HG03175 (cell line): ENCODE data around the gene SPAG16.
"Not testable (repeated sequence)": the region's sequence is repeated elsewhere in the genome, so short reads cannot be mapped to it uniquely, and the experiment has no call there.

Experiments
- ATAC-seq: cut with Tn5 transposase; IDR thresholded peaks from one replicate; pipeline ENCODE4 v1.9.1; 2021; ENCODE audit warnings: mild to moderate bottlenecking, moderate library complexity; ENCODE audit not compliant: unreplicated experiment

Gene SPAG16

DNA sequence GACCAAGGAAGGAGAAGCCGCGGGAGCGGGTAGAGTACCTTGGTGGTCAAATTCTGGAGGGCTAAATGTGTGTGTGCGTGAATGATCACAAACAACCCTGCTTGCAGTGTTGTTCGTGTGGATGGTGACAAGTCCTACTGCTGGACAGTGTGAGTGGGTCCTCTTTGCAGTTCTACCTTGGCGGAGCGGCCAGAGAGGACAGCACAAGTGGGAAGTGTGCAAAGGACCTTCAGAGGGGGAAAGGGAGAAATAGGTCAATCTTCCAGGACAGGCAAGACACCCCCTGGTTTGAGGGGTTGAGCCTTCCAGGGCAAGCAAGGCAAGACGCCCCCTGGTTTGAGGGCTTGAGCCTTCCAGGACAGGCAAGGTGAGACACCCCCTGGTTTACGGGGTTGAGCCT is 122.8 kb downstream of the SPAG16 start:
- not testable (repeated sequence) for ATAC-seq

DNA sequence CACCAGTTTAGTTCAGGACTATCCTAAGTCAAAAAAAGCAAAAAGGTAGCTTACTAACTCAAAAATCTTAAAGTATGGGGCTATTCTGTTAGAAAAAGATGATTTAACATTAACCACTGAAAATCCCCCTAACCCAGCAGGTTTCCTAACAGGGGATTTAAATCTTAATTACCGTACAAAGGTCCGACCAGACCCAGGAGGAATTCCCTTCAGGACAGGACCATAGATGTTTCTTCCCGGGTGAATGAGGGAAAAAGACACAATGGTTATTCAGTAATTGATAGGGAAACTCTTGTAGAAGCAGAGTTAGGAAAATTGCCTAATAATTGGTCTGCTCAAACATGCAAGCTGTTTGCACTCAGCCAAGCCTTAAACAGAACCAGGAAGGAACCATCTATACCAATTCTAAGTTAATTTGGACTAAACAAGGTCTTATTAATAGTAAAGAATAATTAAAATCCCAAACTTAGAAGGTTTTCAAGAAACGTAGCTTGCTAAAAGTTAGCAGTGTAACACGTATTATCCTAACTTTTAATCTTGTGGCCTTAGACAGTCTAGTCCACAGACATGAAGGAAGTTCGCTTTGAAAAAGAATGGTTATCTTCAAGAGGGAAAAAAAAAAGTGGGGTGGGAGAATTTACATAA is 124.3 kb downstream of the SPAG16 start:
- ATAC-seq = not testable (repeated sequence)

DNA sequence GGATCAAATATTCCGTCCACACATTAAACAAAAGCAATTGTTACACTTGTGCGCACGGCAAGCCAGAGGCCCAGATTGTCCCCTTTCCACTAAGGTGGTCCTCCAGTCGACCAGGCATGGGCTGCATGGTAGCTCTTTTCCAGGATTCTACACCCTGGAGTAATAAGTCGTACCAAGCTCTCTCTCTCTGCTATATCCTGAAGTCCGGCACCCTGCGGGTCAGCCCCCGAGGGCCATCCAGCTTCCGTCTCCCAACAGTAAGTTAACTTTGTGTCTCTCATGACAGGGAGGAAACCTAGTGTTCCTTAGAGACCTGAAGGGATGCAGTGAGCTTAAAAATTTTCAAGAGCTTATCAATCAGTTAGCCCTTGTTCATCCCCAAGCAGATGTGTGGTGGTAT is 126.4 kb downstream of the SPAG16 start:
- not testable (repeated sequence) for ATAC-seq

DNA sequence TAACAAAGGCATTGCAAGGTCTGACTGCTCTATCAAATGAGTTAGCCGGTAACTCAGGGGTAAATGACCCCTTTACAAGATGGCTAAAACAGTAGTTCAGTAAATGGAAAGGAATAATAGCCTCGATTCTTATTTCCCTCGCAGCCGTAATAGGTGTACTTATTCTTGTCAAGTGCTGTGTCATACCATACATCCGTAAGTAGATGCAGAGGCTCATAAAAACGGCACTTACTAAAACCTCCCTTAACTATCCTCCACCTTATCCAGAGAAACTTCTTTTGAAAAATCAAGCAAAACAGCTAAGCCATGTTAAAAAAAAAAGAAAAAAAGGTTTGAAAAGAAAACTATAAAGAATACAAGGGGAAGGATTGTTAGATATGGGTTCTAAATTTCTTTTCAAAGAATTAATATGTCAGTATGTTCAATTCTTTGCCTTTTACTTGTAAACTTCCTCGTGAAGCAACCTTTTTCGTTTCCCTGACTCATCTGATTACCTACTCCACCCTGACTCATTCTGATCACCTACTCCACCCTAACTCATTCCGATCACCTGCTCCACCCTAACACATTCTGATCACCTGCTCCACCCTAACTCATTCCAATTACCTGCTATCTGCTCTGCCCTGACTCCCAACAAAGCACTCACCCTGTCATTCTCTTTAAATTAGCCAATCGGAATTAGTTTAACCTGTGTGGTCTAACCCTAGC is 127.5 kb downstream of the SPAG16 start:
- no peak for ATAC-seq

DNA sequence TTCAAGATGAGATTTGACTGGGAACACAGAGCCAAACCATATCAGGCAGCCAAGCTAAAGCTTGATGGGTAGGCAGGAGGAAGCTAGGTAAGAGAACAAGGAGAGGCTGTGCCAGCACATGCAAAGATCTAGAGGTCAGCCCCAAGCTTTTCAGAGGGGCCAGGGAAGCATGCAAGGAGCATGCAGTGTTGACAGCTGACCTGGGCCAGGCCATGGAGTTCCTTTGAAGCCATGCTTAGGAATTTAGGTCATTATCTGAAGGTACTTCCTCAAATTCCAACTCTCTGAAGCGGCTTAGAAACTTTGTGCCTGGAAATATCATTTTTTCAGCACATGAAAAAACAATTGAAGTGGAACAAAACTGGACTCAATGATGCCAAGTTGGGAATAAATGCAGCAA is 130.8 kb downstream of the SPAG16 start:
- no peak for ATAC-seq

DNA sequence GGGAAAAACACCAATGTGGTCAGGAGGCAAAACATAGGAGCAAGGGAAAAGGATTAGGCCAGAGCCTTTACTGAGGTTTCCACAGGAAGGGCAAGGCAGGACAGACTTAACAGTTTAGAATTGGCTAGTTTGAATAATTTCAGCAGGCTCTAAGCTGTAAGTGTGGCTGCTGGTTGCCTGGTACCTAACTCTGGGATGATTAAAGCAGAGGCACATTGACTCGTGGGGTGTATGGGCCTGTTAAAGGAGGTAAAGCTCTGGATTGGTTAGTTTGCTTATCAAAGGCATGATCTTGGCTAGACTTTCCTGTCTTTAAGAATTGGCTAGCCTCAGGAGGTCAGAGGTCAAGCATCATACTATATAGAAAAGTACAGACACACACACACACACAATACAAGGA is 132.6 kb downstream of the SPAG16 start:
- no peak for ATAC-seq

DNA sequence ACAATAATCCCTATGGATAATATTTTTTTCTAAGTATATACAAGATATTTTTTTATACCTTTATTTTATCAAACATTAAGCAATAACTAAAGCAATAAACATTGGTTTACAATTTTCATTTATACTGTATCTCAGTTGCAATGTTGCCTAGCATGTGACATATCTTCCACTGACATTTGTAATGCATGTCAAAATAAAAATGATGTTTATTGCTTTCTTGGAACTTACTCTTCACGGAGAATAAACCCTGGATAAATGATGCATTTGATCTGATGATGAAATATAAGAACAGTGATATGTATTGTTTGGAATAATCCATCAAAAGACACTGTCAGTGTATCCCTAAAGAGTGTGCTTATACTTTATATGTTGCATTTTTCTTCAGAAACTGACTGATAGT is 135.7 kb downstream of the SPAG16 start:
- no peak for ATAC-seq

DNA sequence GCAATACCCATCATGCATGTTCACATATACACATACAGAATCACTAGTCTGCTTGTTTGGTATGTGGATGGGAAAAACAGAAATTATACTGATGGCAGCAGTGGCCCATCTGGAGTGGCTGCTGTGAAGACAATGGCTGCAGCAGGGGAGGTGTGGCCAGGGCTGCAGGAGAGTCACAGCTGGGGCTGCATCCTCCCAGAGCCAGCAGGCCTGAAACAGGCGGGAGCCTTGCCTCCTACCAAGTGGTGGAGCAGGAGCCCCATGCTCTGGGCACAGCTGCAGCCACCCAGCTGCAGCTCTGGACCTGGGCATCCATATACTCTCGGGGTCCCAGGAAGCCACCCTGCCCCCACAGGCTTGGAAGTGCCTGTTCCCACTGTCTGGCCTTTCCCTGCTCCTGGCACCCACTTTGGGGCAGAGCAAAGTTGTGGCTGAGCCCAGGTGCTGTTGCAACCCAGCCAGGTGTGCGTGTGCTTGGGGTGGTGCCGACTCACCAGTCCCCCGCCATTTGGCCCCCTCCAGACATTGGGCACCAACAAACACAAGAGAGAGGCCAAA is 136.6 kb downstream of the SPAG16 start:
- ATAC-seq = no peak

DNA sequence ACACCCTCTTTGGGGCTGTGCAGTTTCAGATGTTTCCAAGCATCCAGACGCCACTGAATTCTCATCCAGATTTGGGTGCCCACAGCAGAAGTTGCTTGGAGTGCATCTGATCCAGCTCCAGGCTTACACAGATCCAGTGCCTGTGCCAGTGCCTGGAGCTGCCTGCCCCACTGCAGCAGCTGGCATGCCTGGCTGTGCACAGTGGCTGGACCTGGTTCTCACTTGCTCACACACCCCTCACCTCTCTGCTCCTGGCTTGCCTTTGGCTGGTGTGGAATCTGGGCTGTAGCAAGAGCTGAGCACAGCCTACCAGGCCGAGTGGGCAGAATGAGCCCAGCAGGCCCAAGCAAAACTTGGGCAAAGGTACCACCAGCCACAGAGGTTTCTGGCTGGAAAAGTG is 137.9 kb downstream of the SPAG16 start:
- no peak for ATAC-seq

DNA sequence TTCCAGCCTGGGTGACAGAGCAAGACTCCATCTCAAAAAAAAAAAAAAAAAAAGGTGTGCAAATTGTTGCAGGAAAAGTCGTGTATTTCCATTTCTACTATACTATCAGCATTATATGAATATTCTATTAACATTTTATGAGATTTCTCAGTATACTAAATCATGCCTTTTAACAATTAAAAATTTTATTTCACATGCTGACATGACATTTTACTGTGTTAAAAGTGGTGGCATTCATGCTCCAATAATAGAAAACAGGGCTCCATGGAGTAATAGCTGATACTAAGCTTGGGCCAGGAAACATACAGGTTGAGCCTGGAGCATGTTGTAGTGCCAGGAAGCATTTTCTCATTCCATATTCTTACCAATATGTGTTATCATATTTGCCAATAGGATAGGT is 141.4 kb downstream of the SPAG16 start:
- no peak for ATAC-seq

DNA sequence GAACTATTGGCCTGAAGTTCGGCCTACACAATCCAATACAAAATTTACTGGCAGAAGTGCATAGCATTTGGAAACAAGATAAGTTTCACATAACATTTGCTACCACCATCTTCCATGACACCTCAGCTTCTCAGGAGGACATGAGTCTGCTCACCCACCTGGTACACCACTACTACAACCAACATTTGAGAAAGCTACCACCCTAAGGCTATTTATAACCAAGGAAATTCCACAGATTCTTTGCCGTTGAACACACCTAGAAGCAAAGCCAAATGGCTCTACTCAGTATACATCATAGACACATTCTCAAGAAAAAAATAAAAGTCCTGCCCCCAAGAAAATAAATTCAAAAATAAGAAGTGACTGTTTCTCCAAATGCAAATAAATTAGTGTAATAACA is 145.3 kb downstream of the SPAG16 start:
- no peak for ATAC-seq

DNA sequence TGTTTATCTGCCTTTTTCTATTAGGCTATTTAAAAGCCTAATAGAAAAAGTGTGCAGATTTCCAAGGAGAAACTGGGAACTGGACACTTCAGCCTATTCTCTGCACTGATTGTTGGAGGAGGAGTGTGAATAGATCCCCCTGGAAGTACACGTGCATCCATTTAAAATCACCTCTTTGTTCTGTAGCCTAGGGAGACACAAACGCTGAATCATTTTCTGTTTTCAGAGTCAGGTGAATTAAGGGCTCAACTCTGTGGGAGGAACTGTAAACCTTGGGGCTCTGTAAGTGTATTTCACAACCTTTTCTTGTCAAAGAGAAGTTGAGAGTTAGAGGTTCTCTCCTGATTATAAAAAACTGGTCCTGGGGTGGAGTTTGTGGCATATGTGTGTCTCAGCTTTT is 159.7 kb downstream of the SPAG16 start:
- ATAC-seq = no peak

DNA sequence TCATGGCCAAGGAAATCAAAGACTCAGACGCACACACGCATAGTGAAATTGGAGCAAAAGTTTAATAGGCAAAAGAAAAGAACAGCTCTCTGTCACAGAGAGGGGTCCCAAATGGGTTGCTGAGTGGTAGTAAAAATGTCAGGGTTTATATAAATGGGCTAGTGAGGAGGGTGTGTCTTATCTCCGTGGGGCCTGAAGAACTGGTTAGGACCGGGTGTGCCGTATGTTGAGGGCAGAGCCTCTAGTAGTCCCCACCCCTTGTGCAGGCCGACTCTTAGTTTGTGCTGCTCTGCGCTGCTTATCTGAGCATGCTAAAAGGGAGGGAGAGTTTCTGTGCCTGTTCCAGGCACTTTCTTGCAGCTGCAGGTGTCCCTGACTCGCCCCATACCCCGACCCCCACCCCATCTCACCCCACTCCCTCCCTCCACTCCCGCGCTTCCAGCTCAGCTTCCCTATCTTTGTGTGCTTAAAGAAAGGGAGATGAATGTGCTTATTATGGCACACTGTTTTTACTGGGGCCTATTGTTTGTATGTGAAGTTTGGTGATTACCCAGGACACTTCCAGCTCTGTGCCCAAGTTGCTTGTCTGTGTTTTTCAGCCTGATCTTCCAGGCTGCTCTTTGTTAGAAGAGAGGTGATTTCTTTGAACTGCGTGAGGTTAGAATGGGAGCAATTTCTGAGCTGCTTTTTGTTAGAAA is 167.4 kb downstream of the SPAG16 start:
- ATAC-seq = no peak

DNA sequence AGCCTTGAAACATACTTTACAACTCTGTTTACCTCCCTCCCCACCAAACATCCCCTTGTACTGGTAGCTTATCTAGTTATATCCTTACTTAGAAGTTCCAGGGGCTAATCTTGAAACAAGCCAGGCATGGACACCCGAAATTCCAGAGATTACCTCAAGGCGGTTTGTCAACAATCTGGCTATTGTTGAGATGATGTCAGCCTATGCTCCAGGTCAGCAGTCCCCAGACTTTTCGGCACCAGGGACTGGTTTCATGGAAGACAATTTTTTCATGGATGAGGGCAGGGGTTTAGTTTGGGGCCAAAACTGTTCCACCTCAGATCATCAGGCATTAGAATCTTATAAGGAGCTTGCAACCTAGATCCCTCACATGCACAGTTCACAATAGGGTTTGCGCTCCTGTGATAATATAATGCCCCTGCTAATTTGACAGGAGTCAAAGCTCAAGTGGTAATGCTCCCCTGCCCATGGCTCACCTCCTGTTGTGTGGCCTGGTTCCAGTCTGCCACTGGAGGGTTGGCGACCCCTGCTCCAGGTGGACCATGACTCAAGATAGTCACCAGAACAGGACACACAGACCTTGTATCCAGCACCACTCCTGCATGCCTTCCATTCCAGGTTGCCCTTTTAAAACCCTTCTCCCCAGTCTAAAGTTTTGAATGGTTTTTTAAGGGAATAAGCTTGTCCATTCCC is 171.2 kb downstream of the SPAG16 start:
- no peak for ATAC-seq

DNA sequence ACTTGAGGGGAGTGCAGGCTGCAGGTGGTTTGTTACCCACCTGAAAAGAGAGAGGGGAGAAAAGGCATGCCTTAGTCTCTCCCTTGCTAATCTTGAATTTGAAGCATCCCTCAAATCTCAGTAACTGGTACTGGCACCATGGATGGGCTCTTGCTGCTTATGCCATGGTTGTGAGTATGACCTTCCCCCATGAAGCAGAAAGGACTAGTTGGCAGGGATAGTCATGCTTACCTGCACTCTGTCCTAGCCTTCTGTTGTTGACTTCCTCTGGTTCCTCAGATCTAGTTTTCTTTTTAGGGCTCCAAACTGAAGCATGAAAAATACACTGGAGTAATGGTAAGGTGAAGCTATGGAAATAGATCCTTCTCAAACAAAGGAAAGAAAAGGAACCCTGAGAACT is 191.2 kb downstream of the SPAG16 start:
- ATAC-seq = no peak

DNA sequence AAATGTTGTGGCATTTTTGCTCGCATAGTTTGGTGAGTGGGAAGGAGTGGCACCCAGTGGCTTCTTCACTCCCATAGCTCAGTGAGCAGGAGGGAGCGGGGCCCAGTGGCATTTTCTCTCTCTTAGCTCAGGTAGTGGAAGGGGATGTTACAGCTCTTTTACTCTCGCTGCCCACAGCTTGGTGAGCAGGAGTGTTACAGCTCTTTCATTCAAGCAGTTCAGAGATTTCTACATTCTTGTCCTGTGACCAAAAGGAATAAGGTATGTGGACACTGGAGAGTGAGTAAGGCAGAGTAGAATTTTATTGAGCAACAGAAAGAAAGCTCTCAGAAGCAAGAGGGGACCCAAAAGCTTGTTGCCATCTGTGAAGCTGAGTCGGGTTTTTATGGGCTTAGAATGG is 192.4 kb downstream of the SPAG16 start:
- ATAC-seq = no peak

DNA sequence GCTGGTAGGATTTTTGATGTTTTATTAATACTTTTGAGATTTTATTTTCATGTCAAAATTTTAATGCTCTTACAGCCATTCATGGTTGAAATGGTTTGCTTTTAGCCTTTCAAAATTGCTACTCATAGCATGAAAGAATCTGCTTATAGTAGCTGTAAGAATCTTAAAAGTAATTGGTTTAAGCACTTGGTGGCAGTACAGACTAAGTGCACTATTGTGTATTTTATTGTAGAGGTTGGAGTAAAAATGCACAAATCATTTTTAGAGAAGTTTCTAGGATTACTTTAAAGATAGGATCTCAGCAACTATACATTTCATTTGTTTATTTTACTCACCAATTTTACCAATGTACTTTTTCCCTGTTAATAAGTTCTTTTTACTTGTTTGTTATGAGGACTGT is 205.8 kb downstream of the SPAG16 start:
- no peak for ATAC-seq

DNA sequence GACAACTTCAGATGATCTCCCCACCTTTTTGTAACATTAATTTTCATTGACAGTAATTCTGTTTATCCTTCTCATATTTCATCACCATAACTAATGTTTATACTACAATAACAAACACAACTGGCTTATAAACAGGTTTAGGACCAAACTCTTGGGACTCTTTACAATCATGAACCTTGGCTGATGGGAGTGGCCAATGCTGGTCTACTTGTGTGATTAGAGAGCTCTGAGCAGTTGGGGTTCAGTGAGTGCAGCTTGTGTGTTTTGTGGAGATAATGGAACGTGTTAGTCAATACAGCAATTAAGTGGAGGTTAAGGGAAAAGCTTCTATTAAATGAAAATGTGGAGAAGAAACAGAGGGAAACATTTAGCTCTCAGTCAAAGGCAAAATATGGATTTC is 207.1 kb downstream of the SPAG16 start:
- no peak for ATAC-seq

DNA sequence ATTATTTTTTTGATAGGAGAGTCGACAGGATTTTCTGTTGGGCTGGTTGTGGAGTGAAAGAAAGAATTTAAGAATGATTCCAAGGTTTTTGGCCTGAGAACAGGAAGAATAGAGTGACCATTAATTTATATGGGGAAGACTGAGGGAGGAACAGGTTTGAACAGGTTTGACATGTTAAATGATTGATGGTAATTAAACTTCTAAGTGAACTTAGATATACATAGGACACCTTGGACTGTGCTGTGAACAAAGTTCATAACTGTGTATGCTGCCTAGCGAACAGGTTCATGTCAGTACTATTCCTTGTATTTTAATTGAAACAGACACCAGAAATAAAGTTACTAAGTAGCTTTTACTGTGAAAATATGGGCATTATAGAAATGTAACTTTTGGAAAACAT is 212.0 kb downstream of the SPAG16 start:
- ATAC-seq = no peak

DNA sequence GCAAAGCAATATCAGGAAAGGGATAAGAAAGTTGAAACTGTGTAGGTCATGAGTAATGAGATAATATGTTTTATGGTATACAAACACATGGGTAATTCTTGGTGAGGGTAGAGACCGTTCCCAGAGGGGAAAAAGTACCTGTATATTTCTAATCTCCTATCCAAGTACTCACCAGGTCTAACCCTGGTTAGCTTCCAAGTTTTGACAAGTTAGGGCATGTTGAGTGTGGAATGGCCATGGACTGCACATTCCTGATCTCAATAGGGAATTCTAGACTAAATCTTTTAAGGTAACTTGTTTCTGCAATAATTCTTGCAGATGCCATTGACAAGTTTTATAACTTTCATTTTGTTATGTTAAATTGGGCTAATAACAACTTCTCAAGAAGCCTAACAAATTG is 216.6 kb downstream of the SPAG16 start:
- ATAC-seq = no peak

DNA sequence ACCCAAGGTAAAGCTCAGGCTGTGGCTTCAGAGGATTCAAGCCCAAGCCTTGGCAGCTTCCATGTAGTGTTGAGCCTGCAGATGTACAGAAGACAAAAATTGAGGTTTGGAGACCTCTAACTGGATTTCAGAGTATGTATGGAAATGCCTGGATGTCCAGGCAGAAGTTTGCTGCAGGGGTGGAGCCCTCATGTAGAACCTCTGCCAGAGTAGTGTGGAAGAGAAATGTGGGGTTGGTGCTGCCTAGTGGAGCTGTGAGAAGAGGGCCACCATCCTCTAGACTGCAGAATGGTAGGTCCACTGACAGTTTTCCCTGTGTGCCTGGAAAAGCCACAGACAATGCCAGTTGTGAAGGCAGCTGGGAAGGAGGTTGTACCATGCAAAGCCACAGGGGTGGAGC is 239.9 kb downstream of the SPAG16 start:
- ATAC-seq = no peak
